Putamen (tissue), 1 donor: ENCODE results near the gene S100A4.
"Not testable (repeated sequence)": the region's sequence is repeated elsewhere in the genome, so short reads cannot be mapped to it uniquely, and the experiment has no call there.

ENCODE experiments used
- DNase-seq: peaks from one replicate; pipeline ENCODE4 v3.0.0-alpha.2; 2016; ENCODE audit warnings: low spot score

The S100A4 gene

GRCh38 chr1:153533689-153534201, 11.9 kb downstream of the S100A4 start:
- DNase-seq = no peak

DNA sequence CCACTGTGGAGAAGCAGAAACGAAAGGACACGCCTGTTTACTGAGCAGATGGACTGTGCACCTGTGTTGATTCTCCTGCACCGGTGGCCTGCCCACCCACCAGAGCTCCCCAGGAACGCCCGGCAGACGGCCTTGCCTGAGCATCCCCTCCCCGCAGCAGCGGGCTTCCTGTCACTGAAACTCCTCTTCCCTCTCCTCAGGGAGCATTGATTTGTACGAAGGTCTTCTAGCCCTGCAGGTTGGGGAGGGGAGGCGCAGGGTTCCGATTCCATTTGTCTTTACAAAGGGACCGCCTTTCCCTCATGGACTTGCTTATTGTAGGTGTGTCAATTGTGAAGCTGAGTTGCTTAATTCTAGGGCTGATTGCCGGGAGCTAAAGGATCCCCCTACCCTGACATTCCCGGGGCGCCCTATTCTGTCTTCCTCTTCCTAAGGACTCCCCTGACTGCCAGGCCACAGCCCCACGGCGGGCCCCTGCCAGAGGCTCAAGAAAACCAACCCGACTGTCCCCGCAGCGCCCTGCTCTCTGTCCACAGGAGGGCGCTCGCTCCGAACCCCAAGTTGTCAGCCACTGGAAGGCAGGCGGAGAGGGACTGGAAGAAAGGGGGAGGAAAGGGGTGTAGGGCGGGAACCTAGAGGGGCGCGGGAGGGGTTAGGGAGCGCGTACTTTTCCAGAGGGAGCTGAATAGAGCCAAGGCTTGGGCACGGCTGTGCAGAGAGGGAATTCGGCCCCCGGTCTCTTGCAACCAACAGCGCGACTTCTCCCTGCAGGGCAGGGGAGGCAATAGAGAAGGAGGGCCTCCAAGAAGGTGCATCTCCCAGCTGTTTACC, 12.6 kb downstream of the S100A4 start:
- peak; percentile 74 for DNase-seq

DNA sequence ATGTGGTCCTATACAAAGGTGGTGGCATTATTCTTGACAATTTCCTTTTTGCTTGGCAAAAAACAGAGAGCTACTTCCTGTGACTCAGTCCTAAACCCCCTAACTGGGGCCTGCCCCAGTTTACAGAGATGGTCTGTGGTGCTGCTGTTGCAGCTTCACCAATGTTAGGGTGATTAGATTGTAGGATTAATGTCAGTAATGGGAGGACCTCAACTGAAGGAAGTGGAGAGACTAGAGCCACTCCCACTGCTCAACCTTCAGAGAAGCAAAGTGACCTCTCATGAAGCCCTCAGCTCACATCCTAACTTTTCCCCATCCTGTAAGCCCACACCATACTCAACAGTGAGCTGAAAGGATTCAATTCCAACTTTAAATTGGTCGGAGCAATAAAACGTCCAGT, 13.4 kb downstream of the S100A4 start:
- DNase-seq = no peak

- DNase-seq = no peak
These were observed 14.0 kb downstream of the S100A4 start for GRCh38 chr1:153531638-153532037.

GRCh38 chr1:153527683-153528040, 17.9 kb downstream of the S100A4 start:
- no peak for DNase-seq

- no peak for DNase-seq
These were observed 18.5 kb downstream of the S100A4 start for GRCh38 chr1:153527023-153527682.

GRCh38 chr1:153526132-153526543, 19.5 kb downstream of the S100A4 start:
- no peak for DNase-seq

DNA sequence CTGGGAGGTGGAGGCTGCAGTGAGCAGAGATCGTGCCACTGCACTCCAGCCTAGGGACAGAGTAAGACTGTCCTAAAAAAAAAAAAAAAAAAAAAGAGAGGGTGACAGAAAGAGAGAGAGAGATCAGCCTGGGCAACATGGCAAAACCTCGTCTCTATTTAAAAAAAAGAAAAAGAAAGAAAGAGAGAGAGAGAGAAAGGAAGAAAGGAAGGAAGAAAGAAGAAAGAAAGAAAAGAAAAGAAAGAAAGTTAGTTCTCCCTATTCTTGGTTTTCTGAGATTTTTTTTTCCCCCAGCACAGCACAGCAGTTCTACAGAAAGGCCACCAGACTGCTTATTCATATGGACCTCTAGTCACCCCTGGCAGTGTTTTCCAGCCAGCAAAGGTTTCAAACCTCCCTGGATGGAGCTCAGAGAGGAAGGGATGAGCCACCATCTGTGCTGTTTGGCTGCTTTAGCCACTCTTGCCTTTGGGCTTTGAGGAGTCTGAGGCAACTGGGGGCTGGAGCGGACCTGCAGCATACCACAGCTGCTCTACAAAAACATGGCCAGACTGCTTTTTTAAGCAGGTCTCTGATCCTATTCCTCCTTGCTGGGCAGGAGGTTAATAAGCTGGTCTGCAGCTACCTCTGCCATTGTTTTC, 20.4 kb downstream of the S100A4 start:
- no peak for DNase-seq

- DNase-seq = not testable (repeated sequence)
These were observed 23.1 kb downstream of the S100A4 start for GRCh38 chr1:153522353-153523048.

GRCh38 chr1:153521808-153522207, 23.8 kb downstream of the S100A4 start:
- not testable (repeated sequence) for DNase-seq

DNA sequence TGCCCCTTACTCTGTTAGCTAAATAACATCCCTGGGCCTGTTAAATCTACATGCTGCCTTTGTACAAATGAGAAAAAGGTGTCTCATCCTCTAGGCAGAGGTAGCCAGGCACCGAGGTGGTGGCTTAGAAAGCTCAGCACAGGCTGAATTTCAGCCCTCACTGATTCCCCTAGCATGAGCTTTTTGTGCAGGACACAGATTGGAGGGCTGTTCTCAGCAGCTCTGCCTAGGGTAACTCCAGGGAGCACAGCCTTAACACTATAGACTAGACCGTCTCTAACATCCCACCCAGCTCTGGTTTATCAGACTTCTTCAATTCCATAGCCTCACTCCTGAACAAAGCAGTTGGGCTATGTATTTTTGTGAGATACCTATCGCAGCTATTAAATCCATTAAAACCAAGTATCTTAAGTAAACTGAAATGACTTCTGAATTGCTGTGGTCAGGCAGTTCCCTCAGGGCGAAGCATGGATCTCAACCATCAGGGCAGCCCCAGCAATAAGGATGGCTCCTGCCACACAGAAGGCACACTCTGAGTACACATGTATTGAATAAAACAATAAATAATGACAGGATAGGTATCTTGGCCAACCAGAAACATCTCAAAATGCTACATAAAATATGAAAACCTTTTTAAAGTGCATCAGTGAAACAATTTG, 24.7 kb downstream of the S100A4 start:
- no peak for DNase-seq

GRCh38 chr1:153520137-153520691, 25.4 kb downstream of the S100A4 start:
- not testable (repeated sequence) for DNase-seq

DNA sequence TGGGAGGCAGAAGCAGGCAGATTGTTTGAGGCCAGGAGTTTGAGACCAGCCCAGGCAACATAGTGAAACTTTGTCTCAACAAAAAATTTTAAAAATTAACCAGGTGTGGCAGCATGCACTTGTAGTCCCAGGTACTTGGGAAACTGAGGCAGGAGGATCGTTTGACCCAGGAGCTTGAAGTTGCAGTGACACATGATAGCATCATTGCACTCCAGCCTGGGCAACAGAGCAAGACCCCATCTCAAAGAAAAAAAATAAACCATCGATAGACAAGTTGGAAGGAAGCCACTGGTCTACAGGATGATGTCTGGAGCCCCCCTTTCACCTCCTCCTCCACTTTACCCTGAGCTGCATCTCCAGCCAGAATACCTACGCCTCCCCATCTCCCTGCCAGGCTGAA, 26.4 kb downstream of the S100A4 start:
- no peak for DNase-seq

GRCh38 chr1:153515504-153516394, 29.9 kb downstream of the S100A4 start:
- no peak for DNase-seq

DNA sequence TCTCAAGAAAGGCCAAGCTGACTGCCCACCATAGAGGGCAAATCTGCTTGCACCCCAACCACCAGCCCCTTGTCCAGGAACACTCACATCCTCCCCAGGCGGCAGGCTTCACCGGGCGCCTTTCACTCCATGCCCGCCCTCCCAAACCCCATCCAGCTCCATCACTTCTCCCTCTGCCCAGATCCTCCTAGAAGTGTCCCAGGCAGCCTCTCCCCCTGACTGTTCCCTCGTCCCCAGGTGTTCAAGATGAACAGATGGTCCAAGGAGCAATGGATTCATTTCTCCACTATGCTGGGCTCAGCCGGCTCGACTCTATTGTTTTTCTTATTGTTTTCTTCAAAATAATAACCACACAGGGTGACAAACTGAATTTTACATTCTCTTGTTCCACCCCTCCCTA, 31.9 kb downstream of the S100A4 start:
- no peak for DNase-seq

- DNase-seq = no peak
These were observed 32.6 kb downstream of the S100A4 start for GRCh38 chr1:153513023-153513422.

DNA sequence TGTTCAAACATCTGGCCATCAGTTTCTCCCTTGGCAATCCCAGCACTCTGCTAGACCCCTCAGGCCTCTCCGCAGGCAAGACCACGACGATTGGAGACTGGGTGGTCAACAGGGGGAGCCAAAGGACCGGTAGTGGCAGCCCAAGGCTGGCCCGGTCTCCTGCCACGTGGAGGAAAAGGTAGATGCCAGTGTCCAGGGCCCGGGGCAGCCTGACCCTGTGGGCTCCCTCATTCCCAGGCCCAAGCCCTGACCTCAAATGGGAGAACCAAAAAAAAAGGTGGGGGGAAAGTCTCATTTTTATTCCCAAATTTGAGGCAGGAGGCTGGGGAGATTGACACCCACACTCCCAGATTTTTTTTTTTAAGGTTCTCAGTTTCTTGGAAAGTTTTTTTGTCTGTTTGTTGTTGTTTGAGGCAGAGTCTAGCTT, 34.6 kb downstream of the S100A4 start:
- DNase-seq = peak; percentile 53

- no peak for DNase-seq
These were observed 35.8 kb downstream of the S100A4 start for GRCh38 chr1:153509729-153510354.

- DNase-seq = no peak
These were observed 36.6 kb downstream of the S100A4 start for GRCh38 chr1:153509036-153509435.
